ENCODE data around the gene SATB1.

DNA sequence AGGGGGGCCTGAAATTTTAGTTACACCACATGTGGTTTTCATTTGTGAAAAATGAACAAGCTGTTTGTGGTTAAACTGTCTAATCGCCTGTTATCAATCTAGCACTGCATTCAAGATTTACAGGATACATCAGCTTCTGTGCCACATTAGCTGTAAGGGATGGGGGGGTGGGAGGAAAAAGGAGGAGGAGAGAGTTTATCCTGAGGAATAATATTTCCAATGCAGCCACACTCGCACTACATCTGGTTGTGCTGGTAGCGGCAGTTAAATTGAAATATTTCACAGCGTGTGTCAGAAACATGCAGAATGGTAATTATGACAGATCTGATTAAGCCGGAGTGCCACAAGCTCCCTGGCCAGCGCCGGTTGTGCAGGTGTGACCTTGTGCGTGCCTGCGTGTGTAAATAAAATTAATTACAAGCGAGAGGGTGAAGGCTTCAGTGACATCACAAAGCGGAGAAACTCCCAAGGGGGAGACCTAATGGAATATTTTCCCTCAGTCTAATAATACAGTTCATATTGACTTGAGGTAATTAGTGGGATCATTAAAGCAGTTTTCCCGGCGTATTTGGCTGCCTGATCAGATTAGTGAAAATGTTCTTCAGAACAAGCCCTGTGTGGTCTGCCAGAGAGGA lies 55.5 kb downstream of the SATB1 start:
- TF ChIP-seq, protein P1, sequence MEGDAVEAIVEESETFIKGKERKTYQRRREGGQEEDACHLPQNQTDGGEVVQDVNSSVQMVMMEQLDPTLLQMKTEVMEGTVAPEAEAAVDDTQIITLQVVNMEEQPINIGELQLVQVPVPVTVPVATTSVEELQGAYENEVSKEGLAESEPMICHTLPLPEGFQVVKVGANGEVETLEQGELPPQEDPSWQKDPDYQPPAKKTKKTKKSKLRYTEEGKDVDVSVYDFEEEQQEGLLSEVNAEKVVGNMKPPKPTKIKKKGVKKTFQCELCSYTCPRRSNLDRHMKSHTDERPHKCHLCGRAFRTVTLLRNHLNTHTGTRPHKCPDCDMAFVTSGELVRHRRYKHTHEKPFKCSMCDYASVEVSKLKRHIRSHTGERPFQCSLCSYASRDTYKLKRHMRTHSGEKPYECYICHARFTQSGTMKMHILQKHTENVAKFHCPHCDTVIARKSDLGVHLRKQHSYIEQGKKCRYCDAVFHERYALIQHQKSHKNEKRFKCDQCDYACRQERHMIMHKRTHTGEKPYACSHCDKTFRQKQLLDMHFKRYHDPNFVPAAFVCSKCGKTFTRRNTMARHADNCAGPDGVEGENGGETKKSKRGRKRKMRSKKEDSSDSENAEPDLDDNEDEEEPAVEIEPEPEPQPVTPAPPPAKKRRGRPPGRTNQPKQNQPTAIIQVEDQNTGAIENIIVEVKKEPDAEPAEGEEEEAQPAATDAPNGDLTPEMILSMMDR (conservative IDR thresholded peaks at IDR 0.05; ENCODE audit: low read length), result no peak
- TF ChIP-seq EZH2phosphoT487 (IDR thresholded peaks at IDR 0.05; ENCODE audit: borderline replicate concordance), result no peak
